ENCODE results near the gene CD70.
"Not testable (repeated sequence)": the region's sequence is repeated elsewhere in the genome, so short reads cannot be mapped to it uniquely, and the experiment has no call there.

GRCh38 chr19:6550679-6551078, 40.3 kb downstream of the CD70 start:
- TF ChIP-seq TAF1 (conservative IDR thresholded peaks at IDR 0.05); SP1 (IDR thresholded peaks at IDR 0.05); YY1 (IDR thresholded peaks at IDR 0.05); REST (IDR thresholded peaks at IDR 0.05); HNF4A (conservative IDR thresholded peaks at IDR 0.05); EGR1 (IDR thresholded peaks at IDR 0.05; ENCODE audit: low read depth in 2 of 2); JUND (IDR thresholded peaks at IDR 0.05); RXRA (IDR thresholded peaks at IDR 0.05); RAD21 (IDR thresholded peaks at IDR 0.05); FOXA2 (IDR thresholded peaks at IDR 0.05); GABPA (IDR thresholded peaks at IDR 0.05 in 1 of 2, conservative IDR thresholded peaks at IDR 0.05 in 1 of 2): not testable (repeated sequence)
- TF ChIP-seq, protein P1, sequence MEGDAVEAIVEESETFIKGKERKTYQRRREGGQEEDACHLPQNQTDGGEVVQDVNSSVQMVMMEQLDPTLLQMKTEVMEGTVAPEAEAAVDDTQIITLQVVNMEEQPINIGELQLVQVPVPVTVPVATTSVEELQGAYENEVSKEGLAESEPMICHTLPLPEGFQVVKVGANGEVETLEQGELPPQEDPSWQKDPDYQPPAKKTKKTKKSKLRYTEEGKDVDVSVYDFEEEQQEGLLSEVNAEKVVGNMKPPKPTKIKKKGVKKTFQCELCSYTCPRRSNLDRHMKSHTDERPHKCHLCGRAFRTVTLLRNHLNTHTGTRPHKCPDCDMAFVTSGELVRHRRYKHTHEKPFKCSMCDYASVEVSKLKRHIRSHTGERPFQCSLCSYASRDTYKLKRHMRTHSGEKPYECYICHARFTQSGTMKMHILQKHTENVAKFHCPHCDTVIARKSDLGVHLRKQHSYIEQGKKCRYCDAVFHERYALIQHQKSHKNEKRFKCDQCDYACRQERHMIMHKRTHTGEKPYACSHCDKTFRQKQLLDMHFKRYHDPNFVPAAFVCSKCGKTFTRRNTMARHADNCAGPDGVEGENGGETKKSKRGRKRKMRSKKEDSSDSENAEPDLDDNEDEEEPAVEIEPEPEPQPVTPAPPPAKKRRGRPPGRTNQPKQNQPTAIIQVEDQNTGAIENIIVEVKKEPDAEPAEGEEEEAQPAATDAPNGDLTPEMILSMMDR (IDR thresholded peaks at IDR 0.05; ENCODE audit: low read depth, low read length, missing input control): not testable (repeated sequence)
- TF ChIP-seq, protein P2, sequence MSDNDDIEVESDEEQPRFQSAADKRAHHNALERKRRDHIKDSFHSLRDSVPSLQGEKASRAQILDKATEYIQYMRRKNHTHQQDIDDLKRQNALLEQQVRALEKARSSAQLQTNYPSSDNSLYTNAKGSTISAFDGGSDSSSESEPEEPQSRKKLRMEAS (IDR thresholded peaks at IDR 0.05): not testable (repeated sequence)

Data from liver (tissue), 3 donors.